Natural killer cell treated with Interleukin-12 subunit alpha and Interleukin-12 subunit beta and Interleukin-15 and Interleukin-18, amount 100 ng/mL, for 72 hours (primary cell): ENCODE results near the gene CATSPER4. TPM values are rescaled to one million over a fixed set of nuclear protein-coding genes. Genes with fewer than 3 reads are reported as not detected.

Source experiments
- ATAC-seq, 2 donors: fragments of 150-1000 bp; cut with Tn5 transposase in 1 of 2; sonication (Bioruptor Pico), chemical (Tn5 transposase) in 1 of 2; 2 replicates each; pipeline ENCODE4 v1.10.0; 2021
- DNase-seq: peaks from one replicate; pipeline ENCODE4 v3.0.0; 2022; ENCODE audit warnings: low spot score
- H3K27ac Mint-ChIP-seq, 2 donors: 1 replicate in 1 of 2; 2 replicates in 1 of 2; pipeline ENCODE4 v1.8.0; 2022; ENCODE audit warnings: mixed read lengths in 2 of 2, mild to moderate bottlenecking in 1 of 2, moderate library complexity in 1 of 2
- H3K27me3 Mint-ChIP-seq, 2 donors: 1 replicate in 1 of 2; 2 replicates in 1 of 2; pipeline ENCODE4 v1.8.0; 2022; ENCODE audit warnings: mixed read lengths in 2 of 2
- H3K36me3 Mint-ChIP-seq: one replicate; pipeline ENCODE4 v1.8.0; 2022; ENCODE audit warnings: mixed read lengths
- H3K4me1 Mint-ChIP-seq, 2 donors: 1 replicate in 1 of 2; 2 replicates in 1 of 2; pipeline ENCODE4 v1.8.0; 2022; ENCODE audit warnings: low read depth in 2 of 2, mixed read lengths in 2 of 2, mild to moderate bottlenecking in 1 of 2
- H3K4me3 Mint-ChIP-seq: one replicate; pipeline ENCODE4 v1.8.0; 2022; ENCODE audit warnings: mixed read lengths
- H3K9me3 Mint-ChIP-seq: 2 replicates; pipeline ENCODE4 v1.8.0; 2022; ENCODE audit warnings: mixed read lengths
- total RNA-seq, 2 donors: library from RNA; stranded (reverse); gene quantifications; one replicate each; pipeline ENCODE4 v1.2.3, GENCODE V29; 2022

CATSPER4 gene
- not detected for total RNA-seq

- Mint-ChIP-seq H3K27ac (no peak within 1 kb of the TSS), H3K9me3 (no peaks in the 10 kb centered on the region), H3K27me3 (peaks cover 7 to 10% of the 10 kb centered on the region in 2 donors), H3K4me3 (no peak within 1 kb of the TSS), H3K36me3 (no peaks in the 10 kb centered on the region), H3K4me1 (peaks cover 0 to 2% of the 10 kb centered on the region in 2 donors)
- no peak for DNase-seq
- ATAC-seq = no peak
These were observed at the start of gene CATSPER4 for GRCh38 chr1:26190373-26190987. Gene CATSPER4, plus strand, starts transcription at chr1:26190602. Its CDS starts 26 bp downstream, at chr1:26190628.

DNA sequence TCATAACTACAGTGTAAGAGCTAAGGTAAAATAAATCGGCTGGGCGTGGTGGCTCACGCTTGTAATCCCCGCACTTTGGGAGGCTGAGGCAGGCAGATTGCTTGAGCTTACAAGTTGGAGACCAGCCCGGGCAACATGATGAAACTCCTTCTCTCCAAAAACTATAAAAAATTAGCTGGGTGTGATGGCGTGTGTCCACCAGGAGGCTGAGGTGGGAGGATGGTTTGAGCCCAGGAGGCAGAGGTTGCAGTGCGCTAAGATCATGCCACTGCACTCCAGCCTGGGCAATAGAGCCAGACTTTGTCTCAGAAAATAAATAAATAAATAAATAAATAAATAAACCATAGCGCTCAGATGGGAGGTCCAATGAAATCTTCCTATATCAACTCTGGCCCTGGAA is 48.2 kb upstream of the CATSPER4 start:
- ATAC-seq = no peak

DNA sequence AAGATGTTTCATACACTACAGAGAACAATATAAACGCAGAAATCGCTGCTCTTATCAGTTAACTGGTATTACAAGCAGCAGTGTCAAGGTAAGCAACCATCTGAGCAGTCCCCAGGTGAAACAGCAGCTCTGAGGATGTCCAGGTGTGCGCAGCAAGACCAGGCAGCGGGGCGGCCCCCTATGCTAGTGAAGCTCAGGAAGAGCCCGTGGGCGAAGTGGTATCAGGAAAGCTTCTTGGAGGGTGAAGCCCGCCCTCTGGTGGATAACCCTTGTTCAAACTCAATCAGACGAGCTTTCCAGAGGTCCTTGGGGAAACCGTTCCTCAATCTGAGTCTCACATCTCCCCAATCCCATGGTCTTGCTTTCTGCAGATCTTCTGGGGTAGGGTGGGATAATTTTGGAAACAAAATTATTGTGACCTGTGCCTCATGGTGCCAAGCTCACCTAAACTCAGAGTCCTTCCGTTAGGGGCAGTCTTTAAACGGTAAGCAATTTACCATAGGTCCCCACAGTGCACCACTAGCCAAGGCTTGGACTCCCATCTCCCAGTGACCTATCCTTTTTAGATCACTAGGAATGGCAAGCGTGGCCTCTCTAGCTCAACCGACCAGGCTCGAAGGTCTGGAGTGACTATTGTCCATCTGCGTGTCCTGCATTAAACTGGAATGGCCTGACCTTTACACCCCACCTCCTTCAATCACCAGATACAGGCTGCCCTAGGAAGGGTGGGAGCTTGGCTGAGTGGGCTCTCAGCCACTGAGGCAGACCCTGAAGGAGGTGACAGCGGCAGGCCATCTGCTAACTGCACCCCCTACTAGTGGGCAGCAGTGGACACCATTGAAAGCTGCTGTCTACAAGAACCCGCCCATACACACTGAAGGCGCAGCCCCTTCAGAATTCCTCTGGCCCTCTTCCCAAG is 45.1 kb upstream of the CATSPER4 start:
- DNase-seq (peak; percentile 78), ATAC-seq (peak; percentile 73 to 78)
- Mint-ChIP-seq H3K27me3 (peaks cover 22 to 50% of the 10 kb centered on the region in 2 donors), H3K4me1 (no peaks in the 10 kb centered on the region), H3K36me3 (no peaks in the 10 kb centered on the region), H3K27ac (no peak overlapping the region), H3K4me3 (no peak overlapping the region), H3K9me3 (no peaks in the 10 kb centered on the region)

More for the DNA sequence above, 48.2 kb upstream of the CATSPER4 start:
- no peaks in the 10 kb centered on the region for H3K9me3 Mint-ChIP-seq
- DNase-seq = no peak
- no peak overlapping the region for H3K4me3 Mint-ChIP-seq
- no peak overlapping the region for H3K27ac Mint-ChIP-seq
- no peaks in the 10 kb centered on the region for H3K4me1 Mint-ChIP-seq
- no peaks in the 10 kb centered on the region for H3K36me3 Mint-ChIP-seq
- peaks cover 20 to 27% of the 10 kb centered on the region in 2 donors for H3K27me3 Mint-ChIP-seq

- no peak overlapping the region for H3K27ac Mint-ChIP-seq
- DNase-seq (no peak), ATAC-seq (no peak)
These were observed 44.5 kb upstream of the CATSPER4 start for GRCh38 chr1:26145960-26146294.

DNA sequence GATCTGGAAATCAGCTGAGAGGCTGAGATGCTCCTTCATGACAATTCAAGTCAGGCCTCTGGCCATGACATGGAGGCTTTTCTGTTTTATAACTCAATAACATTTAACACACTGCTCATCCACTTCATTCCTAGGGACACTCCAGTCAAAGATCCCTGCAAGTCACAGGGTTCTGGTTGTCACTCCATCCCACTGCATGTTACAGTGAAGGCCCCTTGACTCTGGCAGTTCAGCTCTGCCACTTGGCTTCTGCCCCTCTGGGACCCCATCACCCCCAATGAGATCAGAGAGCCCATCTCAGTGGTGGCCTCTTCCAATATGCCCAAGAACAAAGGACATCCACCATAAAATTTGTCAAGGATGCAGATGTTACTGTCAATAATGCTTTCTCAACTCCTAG is 41.5 kb upstream of the CATSPER4 start:
- Mint-ChIP-seq H3K27me3 (peaks cover 25 to 55% of the 10 kb centered on the region in 2 donors), H3K9me3 (no peaks in the 10 kb centered on the region), H3K36me3 (no peaks in the 10 kb centered on the region), H3K27ac (no peak overlapping the region), H3K4me3 (no peak overlapping the region), H3K4me1 (no peaks in the 10 kb centered on the region)
- ATAC-seq = no peak
- DNase-seq = no peak

More at GRCh38 chr1:26145960-26146294, 44.5 kb upstream of the CATSPER4 start:
- peaks cover 22 to 51% of the 10 kb centered on the region in 2 donors for H3K27me3 Mint-ChIP-seq
- no peak overlapping the region for H3K4me3 Mint-ChIP-seq
- no peaks in the 10 kb centered on the region for H3K9me3 Mint-ChIP-seq
- no peaks in the 10 kb centered on the region for H3K4me1 Mint-ChIP-seq
- H3K36me3 Mint-ChIP-seq = no peaks in the 10 kb centered on the region

GRCh38 chr1:26153966-26154532 is 36.4 kb upstream of the CATSPER4 start:
- DNase-seq (no peak), ATAC-seq (no peak)
- Mint-ChIP-seq H3K9me3 (no peaks in the 10 kb centered on the region), H3K4me3 (no peak overlapping the region), H3K27ac (no peak overlapping the region), H3K27me3 (peaks cover 30 to 45% of the 10 kb centered on the region in 2 donors), H3K4me1 (no peaks in the 10 kb centered on the region), H3K36me3 (no peaks in the 10 kb centered on the region)

DNA sequence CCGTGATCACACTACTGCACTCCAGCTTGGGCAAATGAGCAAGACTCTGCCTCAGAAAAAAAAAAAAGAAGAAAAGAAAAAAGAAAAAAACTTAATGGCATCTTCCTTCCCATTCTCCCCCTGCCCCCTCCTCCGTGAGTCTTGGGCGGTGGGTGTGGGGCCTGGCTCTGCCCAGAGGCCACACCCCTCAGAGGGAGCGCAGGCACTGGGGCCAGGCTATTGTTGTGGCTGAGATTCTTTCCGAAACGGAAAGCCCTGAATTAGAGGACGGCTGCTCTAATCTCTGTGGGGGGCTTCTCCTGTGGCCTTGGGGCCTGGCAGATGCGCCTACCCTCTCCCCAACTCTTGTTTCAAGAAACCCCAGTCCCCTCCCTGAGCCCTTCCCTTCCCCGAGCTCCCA is 35.7 kb upstream of the CATSPER4 start:
- Mint-ChIP-seq H3K27me3 (peaks cover 35 to 43% of the 10 kb centered on the region in 2 donors), H3K27ac (no peak overlapping the region), H3K4me1 (no peaks in the 10 kb centered on the region), H3K9me3 (no peaks in the 10 kb centered on the region), H3K4me3 (no peak overlapping the region), H3K36me3 (no peaks in the 10 kb centered on the region)
- no peak for DNase-seq
- ATAC-seq = no peak

DNA sequence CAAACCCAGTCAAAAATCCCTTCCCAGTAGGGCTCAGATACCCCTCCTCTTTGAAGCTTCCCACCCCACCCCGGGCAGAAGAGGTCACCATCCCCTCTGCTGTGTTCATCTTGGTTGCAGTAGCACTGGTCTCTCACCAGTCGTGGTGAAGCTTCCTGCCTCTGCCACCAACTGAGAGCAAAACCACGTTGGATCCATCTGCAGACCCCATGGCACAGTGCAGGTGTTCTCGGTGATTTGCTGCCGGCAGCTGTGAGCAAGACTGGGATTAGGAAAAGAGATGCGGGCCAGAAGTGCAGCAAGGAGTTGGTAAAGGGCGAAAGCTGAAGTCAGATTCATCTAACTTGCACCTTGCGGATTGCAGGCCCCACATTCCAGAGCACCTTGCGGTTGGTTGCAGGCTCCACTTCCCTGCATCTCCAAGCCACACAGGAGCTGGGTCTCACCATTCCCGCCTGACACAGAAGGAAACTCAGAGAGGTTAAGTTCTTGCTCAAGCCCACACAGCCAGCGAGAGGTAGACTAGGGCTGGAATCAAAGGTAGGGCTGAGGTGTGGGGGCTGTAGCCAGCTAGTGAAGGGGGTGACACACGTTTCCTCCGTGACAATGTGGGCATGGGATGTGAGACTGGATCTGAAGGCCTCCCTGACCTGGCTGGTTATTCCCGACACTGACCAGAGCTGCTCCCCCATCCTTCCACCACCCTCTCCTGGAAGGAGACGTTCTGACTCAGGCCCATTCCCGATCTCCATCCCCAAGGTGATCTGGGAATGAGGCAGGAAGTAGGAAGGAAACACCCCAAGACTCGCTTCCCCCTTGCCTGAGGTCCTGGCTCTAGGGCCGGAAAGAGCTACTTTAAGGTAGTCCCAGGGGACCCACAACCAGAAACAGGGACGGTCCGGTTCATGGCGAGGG is 34.8 kb upstream of the CATSPER4 start:
- DNase-seq = peak; percentile 44
- peaks cover 31 to 39% of the 10 kb centered on the region in 2 donors for H3K27me3 Mint-ChIP-seq
- no peak overlapping the region for H3K27ac Mint-ChIP-seq
- no peak overlapping the region for H3K4me3 Mint-ChIP-seq
- no peak for ATAC-seq
- no peaks in the 10 kb centered on the region for H3K4me1 Mint-ChIP-seq
- no peaks in the 10 kb centered on the region for H3K36me3 Mint-ChIP-seq
- no peaks in the 10 kb centered on the region for H3K9me3 Mint-ChIP-seq

GRCh38 chr1:26156285-26157038 is 33.9 kb upstream of the CATSPER4 start:
- H3K27ac Mint-ChIP-seq = no peak overlapping the region
- H3K27me3 Mint-ChIP-seq = peaks cover 28 to 36% of the 10 kb centered on the region in 2 donors
- H3K36me3 Mint-ChIP-seq = no peaks in the 10 kb centered on the region
- H3K4me1 Mint-ChIP-seq = no peaks in the 10 kb centered on the region
- ATAC-seq (peak in 1 of 2 donors; percentile 12), DNase-seq (no peak)
- no peaks in the 10 kb centered on the region for H3K9me3 Mint-ChIP-seq
- H3K4me3 Mint-ChIP-seq = no peak overlapping the region

- no peak overlapping the region for H3K4me3 Mint-ChIP-seq
- peaks cover 32 to 33% of the 10 kb centered on the region in 2 donors for H3K27me3 Mint-ChIP-seq
- ATAC-seq (no peak), DNase-seq (no peak)
- peaks cover 3 to 5% of the 10 kb centered on the region in 2 donors for H3K4me1 Mint-ChIP-seq
- no peak overlapping the region for H3K27ac Mint-ChIP-seq
- H3K9me3 Mint-ChIP-seq = no peaks in the 10 kb centered on the region
- H3K36me3 Mint-ChIP-seq = no peaks in the 10 kb centered on the region
These were observed 32.0 kb upstream of the CATSPER4 start for GRCh38 chr1:26158271-26158907.

- peaks cover 3 to 5% of the 10 kb centered on the region in 2 donors for H3K4me1 Mint-ChIP-seq
- no peak for DNase-seq
- no peak within 1 kb of the TSS for H3K27ac Mint-ChIP-seq
- H3K36me3 Mint-ChIP-seq = no peaks in the 10 kb centered on the region
- no peaks in the 10 kb centered on the region for H3K9me3 Mint-ChIP-seq
- no peak within 1 kb of the TSS for H3K4me3 Mint-ChIP-seq
- no peak for ATAC-seq
- H3K27me3 Mint-ChIP-seq = peaks cover 28 to 30% of the 10 kb centered on the region in 2 donors
These were observed 31.3 kb upstream of the CATSPER4 start, which contains the start of gene FAM110D for GRCh38 chr1:26158908-26159742. Gene FAM110D, plus strand, starts transcription at chr1:26159079. Its CDS starts 2,213 bp downstream, at chr1:26161292.

DNA sequence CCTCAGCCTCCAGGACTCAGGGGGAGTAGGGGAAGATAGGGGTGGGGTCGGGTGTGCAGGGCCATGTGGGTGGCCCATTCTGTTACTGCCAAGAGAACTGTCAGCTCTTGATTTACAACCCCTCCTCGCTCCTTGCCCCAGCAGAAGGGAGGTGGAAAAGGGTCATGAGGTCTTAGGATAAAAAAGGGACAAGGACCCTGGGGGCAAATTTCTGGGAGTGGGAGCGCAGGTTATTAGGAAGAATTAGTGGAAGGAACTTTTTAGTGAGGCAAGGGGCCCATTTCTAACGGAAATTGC is 30.7 kb upstream of the CATSPER4 start:
- H3K27ac Mint-ChIP-seq = no peak overlapping the region
- no peak overlapping the region for H3K4me3 Mint-ChIP-seq
- ATAC-seq = no peak
- H3K9me3 Mint-ChIP-seq = no peaks in the 10 kb centered on the region
- peaks cover 6 to 7% of the 10 kb centered on the region in 2 donors for H3K4me1 Mint-ChIP-seq
- no peaks in the 10 kb centered on the region for H3K36me3 Mint-ChIP-seq
- DNase-seq = no peak
- H3K27me3 Mint-ChIP-seq = peaks cover 24 to 29% of the 10 kb centered on the region in 2 donors
